Spleen (tissue), 7 donors: ENCODE data around the gene QSOX1.

Experiments used
- CTCF ChIP-seq, 11 experiments: fragments of 200-600 bp in 7 of 11; fragments of 450-650 bp in 4 of 11; sonication (generic) in 4 of 11; IDR thresholded peaks in 8 of 11; conservative IDR thresholded peaks in 3 of 11; 1 replicate in 7 of 11; 2 replicates in 4 of 11; pipeline versions ENCODE4 v1.4.0 to v1.8.0; 2016 to 2021; ENCODE audit warnings: antibody characterized with exemption in 11 of 11, inconsistent platforms in 4 of 11, mild to moderate bottlenecking in 1 of 11
- POLR2AphosphoS5 ChIP-seq, 3 donors: sonication (generic); formaldehyde crosslinking; IDR thresholded peaks; one replicate each; pipeline ENCODE4 v1.5.1; 2017; ENCODE audit warnings: antibody characterized with exemption in 3 of 3
- donor health status: DM: no; HTN: no; CAD: no; lungs with moderate emphysema.
- donor health status: DM: no; HTN: no; CAD: no.
- donor health status: DM: no; HTN: no; CAD: no.

GRCh38 chr1:180177931-180178330 is 23.3 kb downstream of the QSOX1 start:
- TF ChIP-seq CTCF (IDR thresholded peaks at IDR 0.05 in 8 of 11, conservative IDR thresholded peaks at IDR 0.05 in 3 of 11) (no peak), POLR2AphosphoS5 (IDR thresholded peaks at IDR 0.05) (no peak)
